ENCODE data around the gene HOXD9. TPM values are rescaled to one million over a fixed set of nuclear protein-coding genes. Genes with fewer than 3 reads are reported as not detected.

Gene HOXD9
- total RNA-seq, 1 experiment from 2014 or later, result not detected

DNA sequence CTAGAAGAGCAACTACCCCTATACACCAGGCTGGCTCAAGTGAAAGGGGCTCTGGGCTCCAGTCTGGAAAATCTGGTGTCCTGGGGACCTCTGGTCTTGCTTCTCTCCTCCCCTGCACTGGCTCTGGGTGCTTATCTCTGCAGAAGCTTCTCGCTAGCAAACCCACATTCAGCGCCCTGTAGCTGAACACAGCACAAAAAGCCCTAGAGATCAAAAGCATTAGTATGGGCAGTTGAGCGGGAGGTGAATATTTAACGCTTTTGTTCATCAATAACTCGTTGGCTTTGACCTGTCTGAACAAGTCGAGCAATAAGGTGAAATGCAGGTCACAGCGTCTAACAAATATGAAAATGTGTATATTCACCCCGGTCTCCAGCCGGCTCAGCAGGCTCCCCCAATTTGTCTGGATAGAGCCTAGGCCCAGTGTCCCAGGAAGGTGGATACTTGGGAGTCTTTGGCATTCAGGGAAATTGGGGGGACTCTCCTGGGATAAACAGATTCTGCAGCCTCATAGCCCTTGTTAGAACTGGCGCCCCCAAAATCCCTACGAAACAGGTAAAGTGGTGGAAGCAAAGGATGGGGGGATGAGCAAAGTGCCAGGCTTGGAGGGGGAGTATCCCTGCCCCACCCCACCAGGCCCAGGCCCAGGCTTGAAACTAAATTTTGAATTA lies 26.4 kb downstream of the HOXD9 start:
- Histone ChIP-seq H3K27me3 (replicated peaks; ENCODE audit: control insufficient read depth, insufficient read depth, low read length) (0 out of 2 replicates have a peak, but pooled peaks cover 1% of the 10 kb centered on the region), H3K4me1 (no peaks in the 10 kb centered on the region), H3K36me3 (ENCODE audit: control insufficient read depth, insufficient read depth, low read length) (no peaks in the 10 kb centered on the region), H3K4me3 (ENCODE audit: low read depth, low read length) (no peak overlapping the region), H3K9me3 (no peaks in the 10 kb centered on the region)
- TF ChIP-seq, protein P1, sequence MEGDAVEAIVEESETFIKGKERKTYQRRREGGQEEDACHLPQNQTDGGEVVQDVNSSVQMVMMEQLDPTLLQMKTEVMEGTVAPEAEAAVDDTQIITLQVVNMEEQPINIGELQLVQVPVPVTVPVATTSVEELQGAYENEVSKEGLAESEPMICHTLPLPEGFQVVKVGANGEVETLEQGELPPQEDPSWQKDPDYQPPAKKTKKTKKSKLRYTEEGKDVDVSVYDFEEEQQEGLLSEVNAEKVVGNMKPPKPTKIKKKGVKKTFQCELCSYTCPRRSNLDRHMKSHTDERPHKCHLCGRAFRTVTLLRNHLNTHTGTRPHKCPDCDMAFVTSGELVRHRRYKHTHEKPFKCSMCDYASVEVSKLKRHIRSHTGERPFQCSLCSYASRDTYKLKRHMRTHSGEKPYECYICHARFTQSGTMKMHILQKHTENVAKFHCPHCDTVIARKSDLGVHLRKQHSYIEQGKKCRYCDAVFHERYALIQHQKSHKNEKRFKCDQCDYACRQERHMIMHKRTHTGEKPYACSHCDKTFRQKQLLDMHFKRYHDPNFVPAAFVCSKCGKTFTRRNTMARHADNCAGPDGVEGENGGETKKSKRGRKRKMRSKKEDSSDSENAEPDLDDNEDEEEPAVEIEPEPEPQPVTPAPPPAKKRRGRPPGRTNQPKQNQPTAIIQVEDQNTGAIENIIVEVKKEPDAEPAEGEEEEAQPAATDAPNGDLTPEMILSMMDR (IDR thresholded peaks at IDR 0.05; ENCODE audit: insufficient read depth in 1 of 2, low read depth in 1 of 2, low read length in 1 of 2, severe bottlenecking in 1 of 2, unreplicated experiment in 1 of 2), result no peak
- H3K4me1 Mint-ChIP-seq (ENCODE audit: low read depth, unreplicated experiment), result no peaks in the 10 kb centered on the region
- no peaks in the 10 kb centered on the region for H3K36me3 Mint-ChIP-seq (ENCODE audit: insufficient read depth, unreplicated experiment)
- CTCF ChIA-PET, result no interaction called here
- no peak overlapping the region for H3K27ac Mint-ChIP-seq (ENCODE audit: unreplicated experiment)
- DNase-seq, result peak in 1 of 2 experiments; percentile 15
- no peaks in the 10 kb centered on the region for H3K9me3 Mint-ChIP-seq (ENCODE audit: unreplicated experiment)
- peaks cover 8% of the 10 kb centered on the region for H3K27me3 Mint-ChIP-seq (ENCODE audit: insufficient read depth, unreplicated experiment)
- no TSS peak for BruUV-seq (replicated peaks)
- intact Hi-C loops (cut with micrococcal nuclease; ENCODE audit: unreplicated experiment), result no loop called here
- POLR2A ChIA-PET, result no interaction called here
- no peak overlapping the region for H3K4me3 Mint-ChIP-seq (ENCODE audit: unreplicated experiment)

DNA sequence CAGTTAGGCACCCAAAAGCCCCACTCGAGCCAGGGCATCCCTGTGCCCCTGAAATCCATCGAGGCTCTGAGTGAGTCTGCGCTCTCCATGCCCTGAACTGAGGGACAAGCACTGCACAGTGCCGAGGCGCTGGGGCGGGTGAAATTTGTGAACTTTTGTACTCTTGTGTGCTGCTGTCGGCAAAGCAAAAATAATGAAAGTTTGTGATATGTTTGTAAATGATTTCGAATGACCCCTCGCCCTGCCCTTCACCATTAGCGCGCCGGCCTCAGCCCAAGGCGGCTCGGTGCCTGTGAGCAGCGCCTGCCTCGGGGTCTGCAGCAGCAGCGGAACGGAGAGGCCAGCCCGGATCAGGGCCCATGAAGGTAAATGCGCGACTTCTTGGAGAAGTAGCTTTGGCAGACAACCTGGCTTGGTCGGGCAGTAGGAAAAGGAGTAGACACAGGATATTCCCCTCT lies 27.0 kb downstream of the HOXD9 start:
- H3K36me3 Mint-ChIP-seq (ENCODE audit: insufficient read depth, unreplicated experiment), result no peaks in the 10 kb centered on the region
- ChIA-PET CTCF (no interaction called here), POLR2A (no interaction called here)
- H3K9me3 Mint-ChIP-seq (ENCODE audit: unreplicated experiment), result no peaks in the 10 kb centered on the region
- H3K27me3 ChIP-seq (replicated peaks; ENCODE audit: control insufficient read depth, insufficient read depth, low read length), result 0 out of 2 replicates have a peak, but pooled peaks cover 1% of the 10 kb centered on the region
- peaks cover 8% of the 10 kb centered on the region for H3K27me3 Mint-ChIP-seq (ENCODE audit: insufficient read depth, unreplicated experiment)
- no peak overlapping the region for H3K27ac Mint-ChIP-seq (ENCODE audit: unreplicated experiment)
- no peak for DNase-seq
- TF ChIP-seq, protein P1 (IDR thresholded peaks at IDR 0.05; ENCODE audit: insufficient read depth in 1 of 2, low read depth in 1 of 2, low read length in 1 of 2, severe bottlenecking in 1 of 2, unreplicated experiment in 1 of 2), result no peak
- no peaks in the 10 kb centered on the region for H3K9me3 ChIP-seq
- no peaks in the 10 kb centered on the region for H3K36me3 ChIP-seq (ENCODE audit: control insufficient read depth, insufficient read depth, low read length)
- no peak overlapping the region for H3K4me3 ChIP-seq (ENCODE audit: low read depth, low read length)
- no peaks in the 10 kb centered on the region for H3K4me1 Mint-ChIP-seq (ENCODE audit: low read depth, unreplicated experiment)
- BruUV-seq (replicated peaks), result no TSS peak
- intact Hi-C loops (cut with micrococcal nuclease; ENCODE audit: unreplicated experiment), result no loop called here
- H3K4me3 Mint-ChIP-seq (ENCODE audit: unreplicated experiment), result no peak overlapping the region
- no peaks in the 10 kb centered on the region for H3K4me1 ChIP-seq

DNA sequence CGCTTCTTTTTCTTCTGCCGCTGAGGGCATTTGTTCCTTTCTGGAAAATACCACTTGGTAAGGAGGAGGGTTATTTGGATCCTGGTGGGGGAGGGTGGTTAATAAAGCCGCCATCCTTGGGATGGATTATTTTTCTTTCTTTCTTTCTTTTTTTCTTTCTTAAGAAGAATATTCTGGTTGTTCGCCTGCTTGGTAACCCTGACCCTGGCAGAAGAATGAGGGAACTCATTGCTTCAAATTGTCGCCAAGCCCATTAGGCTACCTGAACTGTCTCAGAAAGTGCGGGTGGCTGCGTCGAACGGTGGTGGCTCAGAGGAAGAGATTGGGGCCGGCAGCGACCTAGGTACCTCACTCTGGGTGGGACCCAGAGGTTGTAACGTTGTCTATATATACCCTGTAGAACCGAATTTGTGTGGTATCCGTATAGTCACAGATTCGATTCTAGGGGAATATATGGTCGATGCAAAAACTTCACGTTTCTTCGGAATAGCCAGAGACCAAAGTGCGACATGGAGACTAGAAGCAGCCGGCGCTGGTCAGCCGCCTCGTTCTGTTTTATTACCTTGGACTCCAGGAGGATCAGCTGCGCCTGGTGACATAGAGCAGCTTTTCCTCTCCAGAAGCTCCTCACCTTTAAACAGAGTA lies 27.5 kb downstream of the HOXD9 start:
- ChIA-PET POLR2A (no interaction called here), CTCF (no interaction called here)
- Histone ChIP-seq H3K36me3 (ENCODE audit: control insufficient read depth, insufficient read depth, low read length) (no peaks in the 10 kb centered on the region), H3K27me3 (replicated peaks; ENCODE audit: control insufficient read depth, insufficient read depth, low read length) (0 out of 2 replicates have a peak, but pooled peaks cover 1% of the 10 kb centered on the region), H3K4me3 (ENCODE audit: low read depth, low read length) (no peak overlapping the region), H3K4me1 (no peaks in the 10 kb centered on the region), H3K9me3 (no peaks in the 10 kb centered on the region)
- TF ChIP-seq, protein P1 (IDR thresholded peaks at IDR 0.05; ENCODE audit: insufficient read depth in 1 of 2, low read depth in 1 of 2, low read length in 1 of 2, severe bottlenecking in 1 of 2, unreplicated experiment in 1 of 2), result no peak
- H3K9me3 Mint-ChIP-seq (ENCODE audit: unreplicated experiment), result no peaks in the 10 kb centered on the region
- intact Hi-C loops (cut with micrococcal nuclease; ENCODE audit: unreplicated experiment), result no loop called here
- no peaks in the 10 kb centered on the region for H3K4me1 Mint-ChIP-seq (ENCODE audit: low read depth, unreplicated experiment)
- H3K36me3 Mint-ChIP-seq (ENCODE audit: insufficient read depth, unreplicated experiment), result no peaks in the 10 kb centered on the region
- no peak for DNase-seq
- no peak overlapping the region for H3K4me3 Mint-ChIP-seq (ENCODE audit: unreplicated experiment)
- BruUV-seq (replicated peaks), result no TSS peak
- H3K27ac Mint-ChIP-seq (ENCODE audit: unreplicated experiment), result no peak overlapping the region
- peaks cover 4% of the 10 kb centered on the region for H3K27me3 Mint-ChIP-seq (ENCODE audit: insufficient read depth, unreplicated experiment)

Data from Caco-2 (cell line).